HG02571 (cell line): ENCODE results near the gene JAML.
A peak's percentile ranks its signal among the peaks of the same experiment; 100 is the strongest.

Source experiments
- ATAC-seq: cut with Tn5 transposase; IDR thresholded peaks from one replicate; pipeline ENCODE4 v1.9.1; 2021; ENCODE audit warnings: mild to moderate bottlenecking, moderate library complexity; ENCODE audit not compliant: unreplicated experiment

JAML gene

DNA sequence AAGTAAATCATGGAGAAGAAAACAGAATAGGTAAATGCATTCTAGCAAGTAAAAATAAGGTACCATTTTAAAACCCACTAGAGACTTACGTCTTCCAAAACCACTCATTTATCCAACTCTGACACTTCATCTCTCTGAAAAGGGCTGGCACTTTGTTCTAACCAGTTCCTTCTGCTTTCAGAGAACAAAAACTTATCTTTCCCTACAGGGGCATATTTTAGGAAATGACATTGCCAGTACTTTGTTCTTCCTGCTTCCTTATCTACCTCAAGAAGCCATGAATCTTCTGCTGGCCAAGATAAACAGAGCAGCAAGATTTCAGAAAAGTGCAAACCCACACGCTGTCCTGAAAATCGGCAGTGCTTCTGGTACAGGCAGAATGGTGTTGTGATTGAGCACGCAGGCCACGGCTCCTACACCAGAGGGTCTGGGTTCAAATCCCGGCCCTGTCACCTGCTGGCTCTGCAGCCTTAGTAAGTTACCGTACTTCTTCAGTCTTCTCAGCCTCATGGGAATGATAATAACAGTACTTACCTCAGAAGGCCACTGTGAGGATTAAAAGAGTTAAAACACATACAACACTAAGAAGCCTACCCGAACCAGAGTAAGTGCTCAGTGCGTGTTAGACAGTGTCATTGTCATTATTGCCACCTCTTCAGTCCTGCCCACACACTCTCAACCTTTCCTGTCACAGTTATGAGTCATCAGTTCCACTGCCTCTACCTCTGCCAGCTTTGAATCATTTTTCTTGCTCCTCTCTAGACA is 16.4 kb upstream of the JAML start:
- peak; percentile 91 for ATAC-seq

DNA sequence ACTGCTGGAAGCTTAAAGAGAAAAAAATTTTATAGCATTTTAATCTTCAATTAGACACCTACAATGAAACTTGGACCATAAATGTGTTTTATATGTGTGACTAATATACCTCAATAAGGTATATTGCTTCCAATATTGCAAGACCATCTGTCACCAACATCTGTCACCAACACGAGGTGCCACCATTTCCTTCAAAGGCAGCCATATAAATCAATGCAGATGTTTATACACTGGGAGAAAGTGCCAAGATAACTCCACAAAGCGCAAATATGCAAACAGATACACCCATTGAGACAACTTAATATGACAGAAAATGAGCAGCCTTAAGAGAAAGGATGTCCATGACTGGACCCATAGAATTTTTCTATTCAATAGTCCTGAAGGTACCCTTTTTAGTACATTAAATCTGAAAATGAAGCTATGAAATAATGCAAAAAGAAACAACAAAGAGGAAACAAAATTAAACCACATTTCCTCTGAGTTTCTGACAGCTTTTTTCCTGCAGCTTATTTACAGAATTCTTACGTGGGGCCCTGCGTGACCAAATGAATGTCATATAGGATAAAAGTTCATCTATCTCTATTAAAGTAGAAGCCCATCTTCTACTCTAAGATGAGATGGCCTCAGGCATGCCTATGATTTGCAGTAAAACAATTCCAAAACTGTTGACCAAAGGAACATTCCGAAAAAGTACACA is 14.8 kb upstream of the JAML start:
- no peak for ATAC-seq

- no peak for ATAC-seq
Observed at GRCh38 chr11:118238929-118239328, 14.1 kb upstream of the JAML start.

GRCh38 chr11:118238421-118238820 is 13.6 kb upstream of the JAML start:
- no peak for ATAC-seq

DNA sequence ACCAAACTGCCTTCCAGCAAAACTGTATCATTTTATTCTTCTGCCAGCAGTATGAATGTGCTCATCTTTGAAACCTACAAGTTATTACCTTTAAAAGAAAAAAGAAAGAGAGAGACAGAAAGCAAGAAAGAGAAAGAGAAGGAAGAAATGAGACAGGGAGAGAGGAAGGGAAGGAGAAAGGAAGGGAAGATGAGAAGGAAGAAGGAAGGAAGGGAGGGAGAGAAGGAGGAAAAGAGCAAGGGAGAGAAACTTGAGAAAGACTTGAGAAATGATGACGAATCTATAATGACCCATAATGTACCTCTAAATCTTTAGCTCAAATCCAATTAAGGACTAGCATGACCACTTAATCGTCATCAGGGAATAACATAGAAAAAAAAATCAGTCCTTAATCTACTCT is 11.4 kb upstream of the JAML start:
- ATAC-seq, result no peak

DNA sequence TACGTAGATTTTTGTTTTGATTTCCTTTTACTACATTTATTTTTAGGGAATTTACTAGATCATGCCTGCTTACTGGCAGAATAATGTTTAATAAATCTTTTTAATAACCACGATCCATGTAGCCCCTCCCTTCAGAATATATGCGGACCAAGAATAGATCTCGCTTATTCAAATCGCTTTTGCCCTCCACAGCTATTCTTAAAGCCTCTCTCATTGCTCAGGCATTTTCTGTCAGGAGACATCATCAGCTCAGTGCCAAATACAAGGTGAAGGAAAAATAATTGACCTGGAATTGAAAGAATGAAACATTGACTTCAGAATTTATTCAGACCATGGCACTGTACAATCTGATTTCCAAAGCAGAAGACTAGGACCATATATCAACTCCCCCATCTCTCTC is 10.0 kb upstream of the JAML start:
- ATAC-seq, result no peak

GRCh38 chr11:118233850-118234249 is 9.0 kb upstream of the JAML start:
- ATAC-seq, result no peak

GRCh38 chr11:118233377-118233776 is 8.6 kb upstream of the JAML start:
- ATAC-seq, result no peak

GRCh38 chr11:118232659-118233058 is 7.8 kb upstream of the JAML start:
- no peak for ATAC-seq

DNA sequence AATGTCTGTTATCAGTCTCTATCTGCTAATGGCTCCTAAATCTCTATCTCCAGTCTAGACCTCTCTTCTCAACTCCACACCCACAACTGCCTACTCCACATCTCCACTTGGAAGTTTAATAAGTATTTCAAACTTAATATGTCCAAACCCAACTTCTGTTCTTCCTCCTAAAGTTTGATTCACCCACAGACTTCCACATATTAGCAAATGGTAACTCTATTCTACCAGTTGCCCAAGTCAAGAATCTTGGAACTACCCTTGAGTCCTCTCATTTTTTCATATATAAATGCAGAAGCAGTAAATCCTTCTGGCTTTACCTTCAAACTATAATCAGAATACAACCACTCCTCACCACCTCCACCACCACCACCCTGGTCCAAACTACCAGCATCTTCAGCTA is 6.7 kb upstream of the JAML start:
- no peak for ATAC-seq

- no peak for ATAC-seq
Observed at GRCh38 chr11:118230088-118230487, 5.3 kb upstream of the JAML start.

DNA sequence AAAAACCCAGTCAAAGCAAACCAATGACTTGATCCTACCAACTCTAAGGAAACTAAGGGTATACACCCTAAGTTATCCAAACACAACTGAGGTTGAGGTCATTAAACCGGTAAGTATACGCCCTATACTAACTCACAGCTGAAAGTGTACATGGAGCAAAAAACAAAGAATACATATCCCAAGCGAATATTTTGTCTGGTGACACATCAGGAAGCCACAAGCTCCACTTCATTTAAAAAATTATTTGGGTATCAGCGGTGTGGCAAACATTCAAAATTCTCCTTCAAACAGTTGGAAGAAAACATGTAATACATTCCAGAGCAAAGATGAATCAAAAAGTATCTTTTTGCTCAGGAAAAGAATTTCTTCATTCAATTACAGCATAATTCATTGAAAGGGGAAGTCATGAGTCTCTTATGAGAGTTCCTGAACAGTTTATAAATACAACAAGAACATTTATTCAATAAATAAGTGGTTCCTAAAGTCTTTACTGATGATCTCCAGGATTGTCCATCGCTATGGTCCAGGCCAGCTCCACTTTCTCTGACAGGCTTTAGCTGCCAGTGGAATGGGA is 4.5 kb upstream of the JAML start:
- ATAC-seq, result no peak

- peak; percentile 47 for ATAC-seq
Observed at GRCh38 chr11:118227865-118228785, 3.3 kb upstream of the JAML start.

GRCh38 chr11:118226781-118227180 is 2.0 kb upstream of the JAML start:
- ATAC-seq, result no peak

DNA sequence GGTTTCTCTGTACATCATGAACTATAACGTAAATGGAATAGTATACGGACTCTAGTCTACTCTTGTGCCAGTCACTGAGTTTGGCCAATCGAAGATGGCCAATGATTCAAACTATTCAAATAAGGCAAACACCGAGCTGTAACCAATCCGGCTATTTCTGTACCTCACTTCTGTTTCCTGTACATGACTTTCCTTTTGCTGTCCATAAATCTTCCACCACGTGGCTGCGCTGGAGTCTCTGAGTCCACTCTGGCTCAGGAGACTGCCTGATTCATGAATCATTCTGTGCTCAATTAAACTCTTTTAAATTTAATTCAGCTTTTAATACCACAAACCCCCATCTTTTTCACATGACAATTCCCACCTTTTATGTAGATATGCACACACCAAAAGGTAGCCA is 1.5 kb upstream of the JAML start:
- no peak for ATAC-seq

GRCh38 chr11:118223992-118224391 is 819 bp downstream of the JAML start:
- no peak for ATAC-seq

DNA sequence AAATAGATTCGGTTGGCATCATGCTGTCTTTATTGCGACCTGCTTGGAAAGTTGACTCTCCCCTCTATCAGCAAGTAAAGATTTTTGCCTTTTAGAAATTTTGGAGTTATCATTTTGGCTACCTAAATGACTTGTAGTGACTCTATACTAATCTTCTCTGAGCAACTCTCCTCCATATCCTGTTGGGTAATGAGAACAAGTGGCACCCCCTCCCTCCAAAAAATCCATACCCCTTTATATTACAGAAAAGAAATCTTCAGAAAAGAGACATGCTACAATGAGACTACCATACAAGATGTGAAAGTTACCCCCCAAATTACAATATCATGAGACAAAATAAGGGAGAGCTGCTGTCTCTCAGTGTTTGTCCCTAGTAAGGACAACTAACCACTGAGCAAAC is 1.2 kb downstream of the JAML start:
- ATAC-seq, result no peak

GRCh38 chr11:118222437-118222836 is 2.4 kb downstream of the JAML start:
- no peak for ATAC-seq

DNA sequence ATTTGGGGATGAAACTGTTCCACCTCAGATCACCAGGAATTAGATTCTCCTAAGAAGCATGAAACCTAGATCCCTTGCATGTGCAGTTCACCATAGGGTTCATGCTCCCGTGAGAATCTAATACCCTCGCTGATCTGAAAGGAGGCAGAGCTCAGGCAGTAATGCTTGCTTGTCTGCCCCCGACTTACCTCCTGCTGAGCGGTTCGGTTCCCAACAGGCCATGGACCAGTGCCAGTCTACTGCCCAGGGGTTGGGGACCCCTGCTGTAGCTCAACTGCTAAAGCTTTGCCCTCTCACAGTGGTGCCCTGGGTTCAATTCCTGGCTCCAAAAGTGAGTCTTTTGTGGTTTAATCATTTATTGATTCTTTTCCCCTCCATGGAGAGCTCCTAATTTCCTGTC is 3.4 kb downstream of the JAML start:
- ATAC-seq, result no peak

GRCh38 chr11:118219732-118220131 is 5.1 kb downstream of the JAML start:
- no peak for ATAC-seq

DNA sequence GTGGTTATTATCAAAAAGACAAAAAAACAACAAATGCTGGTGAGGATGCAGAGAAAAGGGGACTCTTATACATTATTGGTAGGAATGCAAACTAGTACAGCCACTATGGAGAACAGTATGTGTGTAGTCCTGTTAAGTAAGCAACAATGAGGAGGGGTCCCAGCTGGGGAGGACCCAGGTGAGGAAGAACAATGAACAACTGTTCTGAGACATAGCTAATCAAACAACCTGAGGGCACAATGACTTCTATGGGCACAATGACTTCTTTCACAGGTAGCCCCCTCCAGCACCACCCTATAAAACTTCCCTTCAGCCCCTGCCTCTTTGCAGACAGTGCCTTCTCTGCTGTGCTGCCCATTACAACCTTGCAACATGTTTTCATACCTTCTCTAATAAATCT is 5.6 kb downstream of the JAML start:
- ATAC-seq, result no peak
